Calu3 (cell line): ENCODE data around the gene MYO7A. TPM values are rescaled to one million over a fixed set of nuclear protein-coding genes. Genes with fewer than 3 reads are reported as not detected.

Source experiments
- BruUV-seq: library from RNA; stranded (reverse); fragments of 400-500 nt; replicated peaks from 2 replicates; lab custom pipeline; 2021; lab: Mats Ljungman, UMichigan
- CTCF ChIA-PET: fragments of 300-600 bp; sonication (Branson Sonifier 250); formaldehyde crosslinking; loops from one replicate; lab custom pipeline; 2022; ENCODE audit warnings: antibody characterized with exemption; lab: Charles Lee
- DNase-seq: peaks from one replicate; pipeline ENCODE4 v3.0.0; 2022
- H3K27ac Mint-ChIP-seq: one replicate; pipeline ENCODE4 v1.8.0; 2022; ENCODE audit warnings: mixed read lengths; ENCODE audit not compliant: unreplicated experiment
- H3K27me3 Mint-ChIP-seq: one replicate; pipeline ENCODE4 v1.8.0; 2022; ENCODE audit warnings: mixed read lengths; ENCODE audit not compliant: unreplicated experiment
- H3K36me3 Mint-ChIP-seq: one replicate; pipeline ENCODE4 v1.8.0; 2022; ENCODE audit warnings: mild to moderate bottlenecking, moderate library complexity, mixed read lengths; ENCODE audit not compliant: insufficient read depth, unreplicated experiment
- H3K4me1 Mint-ChIP-seq: one replicate; pipeline ENCODE4 v1.8.0; 2022; ENCODE audit warnings: mild to moderate bottlenecking, low read depth, mixed read lengths; ENCODE audit not compliant: unreplicated experiment
- H3K4me3 Mint-ChIP-seq: one replicate; pipeline ENCODE4 v1.8.0; 2022; ENCODE audit warnings: mild to moderate bottlenecking, low read depth, moderate library complexity, mixed read lengths; ENCODE audit not compliant: unreplicated experiment
- H3K9me3 Mint-ChIP-seq: one replicate; pipeline ENCODE4 v1.8.0; 2022; ENCODE audit warnings: low read depth, mixed read lengths; ENCODE audit not compliant: unreplicated experiment
- CTCF ChIP-seq: fragments of 200-600 bp; IDR thresholded peaks from one replicate; pipeline ENCODE4 v1.8.0; 2022; ENCODE audit warnings: antibody characterized with exemption; ENCODE audit not compliant: unreplicated experiment
- intact Hi-C: fragments of 100-400 bp; cut with micrococcal nuclease; formaldehyde crosslinking; loops from one replicate; pipeline ENCODE4 v1.10.0; 2022; ENCODE audit not compliant: unreplicated experiment
- total RNA-seq: library from RNA; stranded (reverse); gene quantifications from 2 replicates; pipeline ENCODE4 v1.2.3, GENCODE V29; 2022

Gene MYO7A
- total RNA-seq, 1 experiment from 2014 or later: 3.7 TPM

GRCh38 chr11:77201991-77202841, 74.2 kb downstream of the MYO7A start:
- TF ChIP-seq CTCF: no peak
- Mint-ChIP-seq H3K4me3 (no peak overlapping the region), H3K27ac (no peak overlapping the region), H3K36me3 (no peaks in the 10 kb centered on the region), H3K27me3 (no peaks in the 10 kb centered on the region), H3K9me3 (no peaks in the 10 kb centered on the region), H3K4me1 (no peaks in the 10 kb centered on the region)
- no TSS peak for BruUV-seq
- intact Hi-C loops: no loop called here
- DNase-seq: no peak
- CTCF ChIA-PET: no interaction called here

- intact Hi-C loops: no loop called here
- no peak for DNase-seq
- Mint-ChIP-seq H3K4me3 (no peak overlapping the region), H3K27ac (no peak overlapping the region), H3K4me1 (no peaks in the 10 kb centered on the region), H3K9me3 (no peaks in the 10 kb centered on the region), H3K36me3 (no peaks in the 10 kb centered on the region), H3K27me3 (no peaks in the 10 kb centered on the region)
- BruUV-seq: no TSS peak
- CTCF ChIA-PET: no interaction called here
- no peak for TF ChIP-seq CTCF
Measured at GRCh38 chr11:77202941-77203900, 75.2 kb downstream of the MYO7A start.

- H3K9me3 Mint-ChIP-seq: no peaks in the 10 kb centered on the region
- CTCF ChIA-PET: no interaction called here
- BruUV-seq: no TSS peak
- no peak overlapping the region for H3K4me3 Mint-ChIP-seq
- H3K4me1 Mint-ChIP-seq: no peaks in the 10 kb centered on the region
- H3K36me3 Mint-ChIP-seq: no peaks in the 10 kb centered on the region
- no peak for DNase-seq
- H3K27me3 Mint-ChIP-seq: no peaks in the 10 kb centered on the region
- no peak overlapping the region for H3K27ac Mint-ChIP-seq
- intact Hi-C loops: no loop called here
- TF ChIP-seq CTCF: no peak
Measured at GRCh38 chr11:77203901-77204753, 76.1 kb downstream of the MYO7A start.
